Sigmoid colon (tissue), 4 donors: ENCODE results near the gene SPAG16.

ENCODE experiments used
- CTCF ChIP-seq, 4 experiments: fragments of 450-650 bp in 3 of 4; fragments of 200-600 bp in 1 of 4; IDR thresholded peaks; one replicate each; pipeline ENCODE4 v1.5.1; 2016 to 2019; ENCODE audit warnings: antibody characterized with exemption in 4 of 4, mild to moderate bottlenecking in 3 of 4, moderate library complexity in 2 of 4
- EP300 ChIP-seq, 4 donors: sonication (generic); formaldehyde crosslinking; IDR thresholded peaks; one replicate each; pipeline ENCODE4 v1.6.1; 2017; ENCODE audit warnings: antibody characterized with exemption in 4 of 4
- POLR2A ChIP-seq, 2 donors: fragments of 450-650 bp; IDR thresholded peaks; one replicate each; pipeline ENCODE4 v1.6.1; 2016; ENCODE audit warnings: antibody characterized with exemption in 2 of 2, mild to moderate bottlenecking in 2 of 2, moderate library complexity in 2 of 2

GRCh38 chr2:213429516-213429915, 145.3 kb downstream of the SPAG16 start:
- TF ChIP-seq CTCF (IDR thresholded peaks at IDR 0.05) (no peak), POLR2A (IDR thresholded peaks at IDR 0.05) (no peak), EP300 (IDR thresholded peaks at IDR 0.05) (no peak)
